CD4-positive, alpha-beta T cell treated with Interleukin-10 for 1 hour (primary cell): ENCODE results near the gene E2F6.

Experiments used
- DNase-seq: peaks from one replicate; pipeline ENCODE4 v3.0.0-alpha.2; 2020

Gene E2F6, protein sequence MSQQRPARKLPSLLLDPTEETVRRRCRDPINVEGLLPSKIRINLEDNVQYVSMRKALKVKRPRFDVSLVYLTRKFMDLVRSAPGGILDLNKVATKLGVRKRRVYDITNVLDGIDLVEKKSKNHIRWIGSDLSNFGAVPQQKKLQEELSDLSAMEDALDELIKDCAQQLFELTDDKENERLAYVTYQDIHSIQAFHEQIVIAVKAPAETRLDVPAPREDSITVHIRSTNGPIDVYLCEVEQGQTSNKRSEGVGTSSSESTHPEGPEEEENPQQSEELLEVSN

DNA sequence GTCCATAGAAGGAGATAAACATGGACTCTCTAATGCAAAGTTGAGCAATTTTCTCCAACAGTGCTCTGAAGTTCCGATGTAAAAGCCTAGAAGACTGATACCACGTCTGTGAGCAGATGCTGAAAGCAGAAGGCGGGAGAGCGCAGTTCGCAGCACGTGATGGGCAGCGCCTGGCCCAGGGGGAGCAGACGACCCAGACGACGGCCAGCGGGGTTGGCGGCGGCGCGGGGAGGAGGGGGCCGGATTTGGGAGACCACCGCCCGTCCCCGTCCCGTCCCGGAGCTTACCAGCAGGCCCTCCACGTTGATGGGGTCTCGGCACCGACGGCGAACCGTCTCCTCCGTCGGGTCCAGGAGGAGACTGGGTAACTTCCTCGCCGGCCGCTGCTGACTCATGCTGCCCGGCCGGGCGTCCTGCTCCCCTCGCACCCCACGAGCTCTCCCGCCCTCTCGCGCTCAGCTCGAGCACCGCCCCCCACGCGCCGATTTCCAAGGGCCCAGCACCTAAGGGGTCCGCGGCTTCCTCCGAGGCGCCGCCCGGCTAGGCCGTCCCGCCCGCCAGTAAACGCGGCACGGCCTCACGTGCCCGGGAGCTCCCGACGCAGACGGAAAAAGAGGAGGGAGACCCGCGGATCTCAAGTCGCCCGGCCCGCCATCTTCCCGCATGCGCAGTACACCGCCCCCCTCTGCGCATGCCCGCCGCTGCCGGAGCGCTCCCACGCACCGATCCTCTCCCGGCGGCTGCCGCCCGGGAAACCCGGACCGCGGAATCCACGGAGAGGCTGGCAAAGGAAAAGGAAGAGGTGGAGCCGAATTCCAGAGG, at the start of gene E2F6:
Gene E2F6, minus strand, starts transcription at position 677 of the 822 bp plus-strand sequence. Its CDS starts 282 bp downstream, at position 395.
- DNase-seq = peak; percentile 87

DNA sequence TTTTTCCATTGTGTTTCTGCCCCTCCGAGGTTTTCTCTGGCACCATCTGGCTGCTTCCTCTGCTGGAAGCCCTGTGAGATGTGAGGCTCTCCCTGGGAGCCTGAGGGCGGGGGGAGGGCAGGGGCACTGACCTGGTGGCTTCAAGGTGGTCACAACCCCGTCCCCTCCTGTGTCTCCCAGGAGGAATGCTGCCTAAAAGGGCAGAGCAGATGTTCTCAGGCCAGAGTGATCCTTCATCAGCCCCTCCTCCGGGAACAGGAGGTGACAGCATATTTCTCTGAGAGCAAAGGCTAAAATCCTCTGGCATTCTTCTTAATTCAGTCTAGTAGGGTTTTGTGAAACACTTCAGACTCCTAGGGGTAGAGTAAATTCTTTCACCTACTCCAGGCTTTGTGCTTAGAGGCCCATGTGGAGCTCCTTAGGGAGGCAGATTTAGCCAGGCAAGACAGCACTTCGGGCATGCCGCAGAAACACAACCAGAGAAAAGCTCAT, 49.6 kb upstream of the E2F6 start:
- no peak for DNase-seq

DNA sequence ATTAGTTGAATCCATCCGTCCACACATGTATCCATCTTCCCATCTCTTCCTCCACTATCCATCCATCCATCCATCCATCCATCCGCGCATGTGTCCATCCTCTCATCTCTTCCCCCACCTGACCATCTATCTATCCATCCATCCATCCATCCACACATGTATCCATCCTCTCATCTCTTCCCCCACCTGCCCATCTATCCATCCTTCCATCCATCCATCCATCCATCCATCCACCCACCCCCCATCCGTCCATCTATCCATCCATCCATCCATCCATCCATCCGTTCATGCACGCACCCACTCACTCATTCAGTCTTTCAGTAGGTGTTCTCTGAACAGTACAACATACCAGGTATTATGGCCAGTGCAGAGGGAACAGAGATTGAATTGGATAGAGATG, 48.9 kb upstream of the E2F6 start:
- no peak for DNase-seq

DNA sequence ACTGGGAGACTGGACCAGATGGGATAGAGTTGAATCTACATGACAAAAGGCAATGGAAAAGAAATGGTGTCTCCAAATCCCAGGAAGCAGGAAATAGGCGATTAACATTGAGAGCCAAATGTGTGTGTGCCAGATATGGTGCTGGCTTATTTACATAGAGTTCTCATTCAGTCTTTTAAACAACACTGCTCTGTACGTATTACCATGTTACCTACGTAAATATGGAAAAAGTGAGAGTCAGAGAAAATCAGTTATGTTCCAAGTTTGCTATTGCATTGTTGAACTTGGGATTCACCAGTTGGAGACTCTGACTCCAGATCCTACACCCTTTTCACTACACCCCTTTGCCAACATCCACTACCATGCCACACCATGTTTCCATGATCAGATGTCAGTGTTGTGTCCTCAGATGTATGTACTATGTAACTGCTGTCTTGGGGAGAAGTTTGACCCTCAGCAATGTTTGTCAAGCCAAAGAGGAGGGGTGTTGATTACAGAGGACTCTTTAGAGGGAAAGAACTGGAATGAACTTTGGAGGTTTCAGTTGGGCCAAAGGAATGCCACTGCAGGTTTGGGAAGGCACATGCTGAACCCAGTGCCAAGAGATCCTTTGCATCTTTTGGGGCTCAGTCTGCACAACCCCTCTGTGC, 48.2 kb upstream of the E2F6 start:
- DNase-seq = no peak

DNA sequence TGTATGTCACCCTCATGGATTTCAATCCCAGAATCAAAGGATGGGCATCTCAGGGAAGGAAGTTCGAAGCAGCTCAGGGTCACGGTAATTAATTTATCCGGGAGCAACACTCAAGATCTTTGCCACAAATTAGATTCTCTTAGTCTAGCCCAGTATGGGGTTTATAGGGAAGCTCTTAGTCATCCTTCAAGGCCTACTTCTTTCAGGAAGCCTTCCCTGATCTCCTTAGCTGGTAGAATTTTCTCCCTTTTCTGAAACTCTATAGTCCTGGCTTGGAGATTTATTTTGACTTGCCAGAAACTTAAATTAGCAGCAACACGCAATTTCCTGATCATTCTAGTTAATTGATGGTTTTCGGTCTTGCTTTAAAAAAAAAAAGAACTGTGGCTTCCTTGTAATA, 47.4 kb upstream of the E2F6 start:
- no peak for DNase-seq

DNA sequence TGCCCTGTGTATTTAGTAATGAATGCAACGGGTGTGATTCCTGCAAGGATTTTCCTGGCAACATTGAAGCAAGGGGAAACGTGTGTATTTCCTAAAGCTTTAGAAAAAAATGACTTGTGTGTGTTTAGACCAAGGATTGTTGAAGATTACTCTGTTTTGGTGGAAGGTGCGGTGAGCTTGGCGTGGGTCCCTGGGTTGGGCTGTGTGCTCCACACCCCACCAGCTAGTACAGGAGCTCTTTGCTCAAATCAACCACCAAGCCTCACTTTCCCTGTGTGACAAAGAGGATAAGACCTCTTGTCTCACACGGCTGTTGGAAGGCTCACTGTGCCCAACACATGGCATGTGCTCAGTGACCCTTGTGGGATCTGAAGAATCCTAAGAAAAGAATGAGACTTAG, 46.5 kb upstream of the E2F6 start:
- DNase-seq = no peak

DNA sequence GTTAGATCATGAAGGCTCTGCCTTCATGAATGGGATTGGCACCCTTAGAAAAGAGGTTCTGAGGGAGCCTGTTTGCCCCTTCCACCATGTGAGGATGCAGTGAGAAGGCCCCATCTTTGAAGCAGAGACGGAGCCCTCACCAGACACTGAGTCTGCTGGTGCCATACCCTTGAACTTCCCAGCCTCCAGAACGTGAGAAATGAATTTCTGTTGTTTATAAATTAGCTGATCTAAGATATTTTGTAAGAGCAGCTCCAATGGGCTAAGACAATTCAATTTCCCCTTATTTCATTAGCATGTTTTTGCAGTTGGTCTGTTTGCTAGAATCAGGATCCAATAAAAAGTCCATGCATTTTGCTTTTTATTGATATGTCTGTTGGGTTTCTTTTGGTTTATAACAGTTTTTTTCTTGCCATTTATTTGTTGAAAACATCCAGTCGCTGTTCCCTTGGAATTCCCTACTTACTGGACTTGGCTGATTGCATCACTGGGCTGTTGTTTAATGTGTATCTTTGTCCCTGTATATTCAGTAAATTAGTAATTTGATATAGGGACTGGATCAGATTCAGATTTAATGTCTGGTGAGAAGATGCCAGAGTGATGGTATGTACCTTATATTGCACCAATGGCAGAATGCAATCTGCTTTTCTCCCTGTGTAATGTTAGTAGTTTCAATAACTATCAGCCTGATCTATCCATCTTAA, 43.8 kb upstream of the E2F6 start:
- no peak for DNase-seq

DNA sequence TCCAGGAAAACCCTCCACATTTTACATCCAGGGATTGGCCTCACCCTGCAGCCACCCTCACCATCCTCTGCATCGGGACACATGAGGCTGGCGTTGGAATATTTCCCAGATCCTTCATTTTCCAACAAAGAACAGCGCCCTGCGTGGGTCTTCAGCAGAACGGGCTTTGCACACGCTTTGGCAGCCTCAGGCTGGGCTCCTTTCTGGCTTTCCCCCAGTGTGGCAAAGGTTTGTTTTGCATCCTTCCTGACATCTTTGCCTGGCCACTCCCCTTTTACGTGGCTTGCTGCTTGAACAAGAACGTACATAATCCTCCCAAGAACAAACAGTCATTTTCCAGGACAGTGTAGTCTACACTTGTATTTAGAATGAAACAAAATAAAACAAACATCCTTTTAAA, 42.3 kb upstream of the E2F6 start:
- DNase-seq = no peak

DNA sequence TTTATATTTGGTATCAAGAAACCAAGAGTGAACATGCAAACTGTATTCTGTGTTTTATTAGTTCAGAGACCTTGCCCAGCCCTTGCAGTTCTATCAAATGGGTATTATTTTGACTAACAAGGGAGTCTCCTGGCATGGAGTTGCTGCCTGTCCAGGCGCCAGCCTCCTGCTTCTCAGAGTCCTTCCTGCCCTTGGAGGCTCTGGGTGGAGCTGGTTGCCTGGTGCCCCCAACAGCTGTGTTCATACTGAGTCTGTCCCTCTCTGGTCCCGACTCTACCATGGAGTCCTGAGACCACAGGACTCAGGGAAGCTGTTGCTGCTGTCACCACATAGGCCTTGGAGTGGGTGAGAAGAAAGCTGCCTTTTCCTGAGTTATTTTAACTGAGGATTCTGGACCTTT, 41.6 kb upstream of the E2F6 start:
- no peak for DNase-seq

DNA sequence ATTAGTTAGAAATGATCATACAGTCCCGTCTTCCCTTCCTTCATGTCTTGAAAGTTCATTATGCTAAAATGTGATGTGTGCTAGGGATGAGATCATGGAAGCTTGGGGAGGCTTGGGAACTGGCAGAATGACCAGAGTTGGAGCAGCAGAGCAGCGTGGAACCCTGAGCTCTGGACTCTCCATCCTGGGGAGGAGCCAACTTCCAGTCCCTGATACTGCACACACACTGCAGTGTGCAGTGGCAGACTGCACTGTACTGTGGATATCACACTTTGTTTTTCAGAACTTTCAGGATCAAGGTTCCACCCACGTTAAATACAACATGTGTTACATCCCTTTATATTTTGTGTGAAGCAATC, 40.6 kb upstream of the E2F6 start:
- no peak for DNase-seq

DNA sequence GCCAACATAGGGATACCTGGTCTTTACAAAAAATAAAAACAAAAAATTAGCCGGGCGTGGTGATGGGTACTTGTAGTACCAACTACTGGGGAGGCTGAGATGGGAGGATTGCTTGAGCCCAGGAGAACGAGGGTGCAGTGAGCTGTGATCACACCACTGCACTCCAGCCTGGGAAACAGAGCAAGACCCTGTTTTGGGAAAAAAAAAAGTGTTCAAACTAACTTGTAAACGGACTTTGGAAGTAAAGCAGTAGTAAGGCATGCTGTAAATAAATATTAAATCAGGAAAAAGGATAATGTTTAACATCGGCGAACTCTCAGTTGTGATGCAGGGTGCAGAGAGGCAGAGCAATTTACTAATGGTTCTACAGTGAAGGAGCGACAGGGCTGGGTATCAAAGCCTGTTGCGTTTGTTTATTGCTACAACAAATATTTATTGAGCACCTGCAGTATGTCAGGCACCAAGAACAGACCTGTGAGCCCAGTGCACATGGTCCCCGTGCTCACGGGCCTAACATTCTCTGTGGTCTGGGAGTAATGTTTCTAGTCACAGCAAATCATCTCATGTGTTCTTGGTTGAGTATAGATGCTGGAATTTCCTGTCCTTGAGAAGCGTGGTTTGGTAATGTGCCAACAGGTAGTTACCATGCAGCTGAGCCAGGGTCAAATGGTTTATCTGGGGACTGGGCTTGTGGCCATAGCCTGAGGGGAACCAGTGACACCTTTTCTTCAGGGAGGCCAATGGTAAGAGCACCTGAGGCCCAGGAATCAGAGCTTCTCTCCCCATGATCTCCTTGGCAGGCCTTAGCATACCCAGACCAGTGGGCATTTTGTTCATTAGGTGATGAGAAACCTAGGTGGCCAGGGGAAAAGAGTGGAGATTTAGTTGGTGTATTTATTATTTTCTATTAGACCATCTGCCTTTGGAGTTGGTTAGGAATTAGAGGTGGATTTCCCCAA, 40.0 kb upstream of the E2F6 start:
- no peak for DNase-seq

DNA sequence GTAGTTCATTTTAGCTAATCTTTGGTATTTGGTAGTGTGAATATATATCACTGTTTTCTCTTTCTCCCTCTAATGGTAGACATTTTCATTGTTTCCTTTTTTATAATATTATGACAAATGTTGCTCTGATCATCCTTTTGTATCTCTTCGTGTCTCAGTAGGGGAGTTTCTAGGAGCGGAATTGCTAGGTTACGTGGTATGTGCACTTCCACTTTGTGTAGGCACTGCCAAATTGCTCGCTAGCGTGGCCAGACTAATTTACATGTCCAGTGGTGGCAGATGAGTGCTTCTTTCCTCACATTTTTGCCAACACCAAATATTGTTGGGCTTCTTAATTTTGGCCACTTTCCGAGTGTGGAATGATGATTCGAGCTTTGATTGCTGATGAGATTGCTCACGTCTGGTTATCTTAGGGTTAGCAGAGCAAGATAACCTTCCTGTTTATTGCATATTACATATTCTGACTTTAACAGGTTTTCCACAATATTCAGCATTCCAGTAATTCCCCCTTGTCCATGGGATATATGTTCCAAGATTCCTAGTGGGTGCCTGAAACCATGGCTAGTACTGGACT, 37.5 kb upstream of the E2F6 start:
- no peak for DNase-seq

DNA sequence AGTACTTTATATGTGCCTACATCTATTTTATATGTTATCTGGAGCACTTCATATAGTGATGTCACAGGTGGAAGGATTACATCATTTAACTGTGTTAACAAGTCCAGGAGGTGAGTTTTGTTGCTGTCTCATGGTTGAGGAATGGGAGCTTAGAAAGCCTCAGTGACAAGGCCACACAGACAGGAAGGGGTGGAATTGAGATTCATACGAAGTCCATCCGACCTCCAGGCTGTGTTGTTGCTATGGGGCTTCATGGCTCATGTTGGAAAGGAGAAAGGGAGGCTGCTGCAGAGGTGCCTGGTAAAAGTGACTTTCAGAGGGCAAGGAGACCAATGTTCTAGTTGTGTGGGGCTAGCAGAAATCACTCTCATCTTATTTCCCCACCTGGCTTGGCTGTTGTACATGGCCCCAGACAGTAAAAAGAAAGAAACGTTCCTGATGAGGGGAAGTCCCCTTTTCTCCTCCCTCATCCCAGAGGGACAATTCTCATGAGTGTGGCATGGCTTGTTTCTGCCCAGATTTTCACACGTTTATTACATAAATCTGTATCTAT, 36.9 kb upstream of the E2F6 start:
- no peak for DNase-seq

DNA sequence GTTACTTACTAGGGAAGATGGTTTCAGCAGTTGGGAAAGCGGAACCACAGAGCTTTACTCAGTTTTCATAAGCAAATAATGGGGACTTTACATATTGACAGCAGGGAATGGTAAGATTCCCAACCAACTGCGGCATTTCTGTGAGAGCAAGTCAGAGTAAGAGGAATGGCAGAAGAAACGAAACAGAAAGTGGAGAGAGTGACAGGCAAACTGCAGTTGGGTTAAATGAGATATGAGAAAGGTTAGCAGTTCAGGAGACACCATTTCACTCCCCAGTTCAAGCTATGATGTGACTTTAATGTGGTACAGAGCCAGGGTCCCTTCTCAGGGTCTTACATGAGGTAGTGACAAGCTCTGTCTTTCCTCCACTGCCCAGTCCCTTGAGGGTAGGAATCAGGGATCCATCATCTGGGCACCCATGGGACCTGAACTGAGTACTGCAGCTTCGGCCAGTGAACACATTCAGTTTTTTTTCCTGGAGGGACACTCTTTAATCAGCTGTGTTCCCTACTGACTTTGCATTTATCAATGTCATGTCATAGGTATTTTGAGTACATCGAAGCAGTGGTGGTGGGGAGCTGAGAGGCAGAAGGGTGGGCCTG, 34.8 kb upstream of the E2F6 start:
- DNase-seq = no peak

DNA sequence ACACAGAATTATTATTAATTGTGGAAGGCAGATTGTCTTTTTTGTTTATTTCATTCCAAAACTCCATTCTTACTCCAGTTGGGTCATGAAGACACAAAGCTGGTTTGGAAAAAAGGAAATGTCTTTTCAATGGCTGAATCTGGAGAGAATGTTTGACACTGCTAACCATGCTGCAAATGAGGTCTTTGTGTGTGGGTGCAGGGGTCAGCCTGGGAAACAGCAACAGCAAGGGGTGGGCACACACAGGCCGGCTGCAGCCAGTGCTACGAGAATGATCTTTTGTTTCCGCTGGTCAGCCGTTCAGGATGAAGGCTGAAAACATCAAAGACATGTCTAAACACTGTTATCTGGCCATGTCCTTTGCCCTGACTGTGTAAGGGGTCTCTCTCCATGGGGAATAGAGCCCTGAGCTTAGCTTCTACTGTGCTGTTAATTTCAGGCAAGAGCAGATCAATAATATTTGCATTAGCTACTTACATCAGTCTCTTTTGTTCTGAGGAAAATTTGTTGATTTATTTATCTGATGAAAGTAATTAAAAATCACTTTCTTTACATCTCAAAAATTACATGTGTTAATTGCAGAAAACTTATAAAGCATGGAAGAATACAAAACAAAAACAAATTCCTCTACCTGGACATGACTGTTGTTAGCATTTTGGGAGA, 33.3 kb upstream of the E2F6 start:
- DNase-seq = no peak

DNA sequence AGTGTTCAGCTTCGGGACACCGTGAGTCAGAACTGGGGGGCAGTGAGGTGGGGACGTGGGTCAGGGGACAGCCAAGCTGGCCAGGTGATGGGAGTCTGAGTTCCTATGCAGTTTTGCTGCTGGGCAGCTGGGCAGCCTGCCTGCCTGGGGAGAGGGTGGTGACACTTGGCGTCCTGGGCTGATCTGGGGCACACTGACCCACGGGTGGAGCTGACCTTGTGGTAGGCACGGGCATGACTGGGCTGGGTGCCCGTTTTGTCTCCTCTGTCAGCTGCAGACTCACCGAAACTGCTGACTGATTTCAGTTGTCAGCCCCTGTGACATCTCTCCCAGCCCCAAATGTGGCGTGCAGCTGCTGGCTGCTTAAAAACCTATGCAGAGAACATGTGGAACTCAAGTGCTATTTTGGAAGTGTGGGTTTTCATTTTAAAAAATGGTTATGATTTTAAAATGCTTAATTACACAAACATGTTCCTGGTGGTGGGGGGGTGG, 32.6 kb upstream of the E2F6 start:
- no peak for DNase-seq

DNA sequence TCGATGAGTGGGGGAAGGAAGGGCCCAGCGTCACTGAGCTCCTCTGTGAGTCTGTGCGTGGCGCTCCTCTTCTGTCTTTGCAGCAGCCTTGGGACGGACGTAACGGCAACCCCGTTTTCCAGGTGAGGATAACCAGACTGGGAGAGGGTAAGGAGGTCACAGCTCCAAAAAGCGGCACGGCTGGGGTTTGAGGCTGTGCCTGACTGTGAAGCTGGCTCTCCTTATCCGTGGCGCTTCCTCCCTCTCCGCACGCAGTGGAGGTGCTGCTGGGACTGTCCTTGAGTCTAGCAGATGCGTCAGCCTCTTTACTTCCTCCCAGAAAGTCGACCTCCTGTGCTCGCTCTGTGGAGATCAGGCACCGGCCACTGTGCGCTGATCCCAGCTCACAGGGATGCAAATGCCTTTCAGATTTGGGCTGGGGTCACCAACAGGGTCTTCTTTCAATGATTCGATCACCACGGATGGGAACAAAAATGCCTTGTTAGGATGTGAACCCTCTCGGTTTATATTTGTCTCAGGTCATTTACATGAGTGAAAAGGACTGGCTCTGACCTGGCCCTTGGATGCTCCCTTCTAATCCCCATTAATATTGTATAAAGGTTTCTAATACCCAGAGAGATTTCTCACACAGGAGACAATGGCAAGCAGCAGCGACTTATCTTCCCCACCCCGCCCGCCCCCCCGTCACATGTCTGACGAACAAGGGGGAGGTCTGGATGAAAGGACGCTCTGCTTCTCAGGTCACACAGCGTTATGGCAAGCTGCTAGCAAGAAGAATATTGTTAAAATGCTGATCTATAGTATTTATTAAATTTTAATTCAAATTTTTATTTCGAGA, 30.1 kb upstream of the E2F6 start:
- DNase-seq = no peak

DNA sequence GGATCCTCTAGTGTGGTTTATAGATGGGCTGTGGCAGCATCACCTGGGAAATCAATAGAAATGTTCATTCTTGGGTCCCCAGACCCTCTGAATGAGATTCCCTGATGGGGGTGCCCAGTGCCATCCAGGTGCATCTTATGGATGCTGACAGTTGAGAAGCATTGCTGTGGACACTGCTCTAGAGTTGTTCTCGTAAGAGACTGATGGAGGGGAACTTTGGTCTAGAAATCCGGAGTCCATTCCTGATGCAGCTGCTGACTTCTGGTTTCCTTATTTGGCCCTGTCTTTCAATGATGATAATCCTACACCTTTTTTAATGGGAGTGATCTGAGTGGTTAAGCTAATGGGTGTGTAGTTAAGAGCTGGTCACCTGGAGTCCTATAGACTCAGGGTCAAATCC, 28.3 kb upstream of the E2F6 start:
- no peak for DNase-seq

DNA sequence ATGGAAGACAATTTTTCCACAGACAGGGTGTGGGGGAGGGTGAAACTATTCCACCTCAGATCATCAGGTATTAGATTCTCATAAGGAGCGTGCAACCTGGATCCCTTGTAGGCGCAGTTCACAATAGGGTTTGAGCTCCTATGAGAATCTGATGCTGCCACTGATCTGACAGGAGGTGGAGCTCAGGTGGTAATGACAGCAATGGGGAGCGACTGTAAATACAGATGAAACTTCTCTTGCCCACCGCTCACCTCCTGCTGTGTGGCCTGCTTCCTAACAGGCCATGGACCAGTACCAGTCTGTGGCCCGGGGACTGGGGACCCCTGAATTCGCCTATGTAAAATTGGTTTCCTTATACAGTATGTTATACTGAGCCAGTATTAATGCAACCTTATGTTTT, 27.3 kb upstream of the E2F6 start:
- no peak for DNase-seq
